GM19324 (cell line): Measurements from ENCODE around the gene KRABD2.
"Not testable (repeated sequence)": the region's sequence is repeated elsewhere in the genome, so short reads cannot be mapped to it uniquely, and the experiment has no call there.

Experiments
- ATAC-seq: cut with Tn5 transposase; IDR thresholded peaks from one replicate; pipeline ENCODE4 v1.9.1; 2021; ENCODE audit warnings: mild to moderate bottlenecking, moderate library complexity; ENCODE audit not compliant: unreplicated experiment, low FRiP score

Gene KRABD2

GRCh38 chr17:8393470-8394231 is 17.1 kb upstream of the KRABD2 start:
- no peak for ATAC-seq

- no peak for ATAC-seq
Measured at GRCh38 chr17:8392674-8393469, 16.4 kb upstream of the KRABD2 start.

- no peak for ATAC-seq
Measured at GRCh38 chr17:8392274-8392673, 15.8 kb upstream of the KRABD2 start.

- no peak for ATAC-seq
Measured at GRCh38 chr17:8391711-8392110, 15.2 kb upstream of the KRABD2 start.

GRCh38 chr17:8387914-8388651 is 11.6 kb upstream of the KRABD2 start:
- no peak for ATAC-seq

GRCh38 chr17:8386841-8387240 is 10.3 kb upstream of the KRABD2 start:
- no peak for ATAC-seq

- no peak for ATAC-seq
Measured at GRCh38 chr17:8384801-8385378, 8.4 kb upstream of the KRABD2 start.

GRCh38 chr17:8383143-8383822 is 6.8 kb upstream of the KRABD2 start, which contains the start of gene RPL26:
Gene RPL26 (minus strand): TSS chr17:8383193. CDS start chr17:8382310, 883 bp downstream.
- ATAC-seq, result peak; percentile 91

GRCh38 chr17:8382880-8383142 is 6.3 kb upstream of the KRABD2 start:
- ATAC-seq, result no peak

GRCh38 chr17:8382052-8382879 is 5.8 kb upstream of the KRABD2 start:
- no peak for ATAC-seq

- ATAC-seq, result no peak
Measured at GRCh38 chr17:8380049-8380448, 3.5 kb upstream of the KRABD2 start.

- ATAC-seq, result not testable (repeated sequence)
Measured at GRCh38 chr17:8378117-8378516, 1.6 kb upstream of the KRABD2 start.

GRCh38 chr17:8377422-8377821 is 918 bp upstream of the KRABD2 start:
- no peak for ATAC-seq

- peak; percentile 11 for ATAC-seq
Measured at GRCh38 chr17:8375738-8376259, 705 bp downstream of the KRABD2 start.

GRCh38 chr17:8373856-8374255 is 2.6 kb downstream of the KRABD2 start:
- not testable (repeated sequence) for ATAC-seq

- no peak for ATAC-seq
Measured at GRCh38 chr17:8372422-8372821, 4.1 kb downstream of the KRABD2 start.

- ATAC-seq, result no peak
Measured at GRCh38 chr17:8371786-8372185, 4.7 kb downstream of the KRABD2 start.

- no peak for ATAC-seq
Measured at GRCh38 chr17:8369944-8370343, 6.6 kb downstream of the KRABD2 start.

- no peak for ATAC-seq
Measured at GRCh38 chr17:8368193-8368592, 8.3 kb downstream of the KRABD2 start.
